Activated effector memory CD4-positive, alpha-beta T cell treated with anti-CD3 and anti-CD28 coated beads, Interleukin-2, amount 50 U/mL, for 16 hours (primary cell): ENCODE results near the gene CARD19.

Experiments used
- DNase-seq: peaks from one replicate; pipeline ENCODE4 v3.0.0-alpha.2; 2020

CARD19 gene

GRCh38 chr9:93064392-93065134 lies 31.5 kb upstream of the CARD19 start:
- peak; percentile 93 for DNase-seq

GRCh38 chr9:93065135-93065720 lies 30.8 kb upstream of the CARD19 start:
- DNase-seq = no peak

- no peak for DNase-seq
These were observed 28.9 kb upstream of the CARD19 start for GRCh38 chr9:93066978-93067603.

- DNase-seq = no peak
These were observed 27.1 kb upstream of the CARD19 start for GRCh38 chr9:93068956-93069355.

GRCh38 chr9:93071464-93071863 lies 24.6 kb upstream of the CARD19 start:
- no peak for DNase-seq

- DNase-seq = no peak
These were observed 23.6 kb upstream of the CARD19 start for GRCh38 chr9:93072383-93072795.

- no peak for DNase-seq
These were observed 19.8 kb upstream of the CARD19 start for GRCh38 chr9:93076101-93076791.

GRCh38 chr9:93076792-93077128 lies 19.3 kb upstream of the CARD19 start:
- DNase-seq = no peak

- DNase-seq = no peak
These were observed 18.6 kb upstream of the CARD19 start for GRCh38 chr9:93077367-93077766.

GRCh38 chr9:93077811-93078210 lies 18.2 kb upstream of the CARD19 start:
- DNase-seq = peak; percentile 48

GRCh38 chr9:93079371-93079770 lies 16.6 kb upstream of the CARD19 start:
- peak; percentile 50 for DNase-seq

- DNase-seq = peak; percentile 22
These were observed 15.6 kb upstream of the CARD19 start for GRCh38 chr9:93080406-93080805.

- peak; percentile 53 for DNase-seq
These were observed 14.9 kb upstream of the CARD19 start for GRCh38 chr9:93081081-93081529.

GRCh38 chr9:93081931-93082330 lies 14.1 kb upstream of the CARD19 start:
- DNase-seq = peak; percentile 14

GRCh38 chr9:93082841-93083411 lies 13.1 kb upstream of the CARD19 start:
- peak; percentile 62 for DNase-seq

GRCh38 chr9:93083592-93084470 lies 12.2 kb upstream of the CARD19 start:
- DNase-seq = peak; percentile 71

- DNase-seq = peak; percentile 46
These were observed 11.5 kb upstream of the CARD19 start for GRCh38 chr9:93084471-93084881.

GRCh38 chr9:93085676-93086075 lies 10.3 kb upstream of the CARD19 start:
- peak; percentile 60 for DNase-seq

- DNase-seq = peak; percentile 37
These were observed 9.4 kb upstream of the CARD19 start for GRCh38 chr9:93086447-93087224.

GRCh38 chr9:93087971-93088655 lies 7.9 kb upstream of the CARD19 start:
- peak; percentile 57 for DNase-seq

- DNase-seq = peak; percentile 31
These were observed 7.4 kb upstream of the CARD19 start for GRCh38 chr9:93088656-93089015.
